ENCODE results near the gene SUCO.
"Not testable (repeated sequence)": the region's sequence is repeated elsewhere in the genome, so short reads cannot be mapped to it uniquely, and the experiment has no call there.

The SUCO gene

GRCh38 chr1:172559572-172560210 lies 26.7 kb downstream of the SUCO start:
- DNase-seq (ENCODE audit: low read depth in 2 of 2) = no peak

- DNase-seq (ENCODE audit: low read depth in 2 of 2) = no peak
These were observed 28.3 kb downstream of the SUCO start for GRCh38 chr1:172561252-172561651.

- DNase-seq (ENCODE audit: low read depth in 2 of 2) = no peak
These were observed 33.4 kb downstream of the SUCO start for GRCh38 chr1:172566196-172566997.

GRCh38 chr1:172567720-172568119 lies 34.8 kb downstream of the SUCO start:
- DNase-seq (ENCODE audit: low read depth in 2 of 2) = no peak

GRCh38 chr1:172574080-172574479 lies 41.1 kb downstream of the SUCO start:
- DNase-seq (ENCODE audit: low read depth in 2 of 2) = no peak

- DNase-seq (ENCODE audit: low read depth in 2 of 2) = no peak
These were observed 45.6 kb downstream of the SUCO start for GRCh38 chr1:172578586-172578985.

- DNase-seq (ENCODE audit: low read depth in 2 of 2) = no peak
These were observed 48.3 kb downstream of the SUCO start for GRCh38 chr1:172581273-172581672.

- no peak for DNase-seq (ENCODE audit: low read depth in 2 of 2)
These were observed 48.8 kb downstream of the SUCO start for GRCh38 chr1:172581779-172582178.

GRCh38 chr1:172582889-172583288 lies 49.9 kb downstream of the SUCO start:
- DNase-seq (ENCODE audit: low read depth in 2 of 2) = no peak

- no peak for DNase-seq (ENCODE audit: low read depth in 2 of 2)
These were observed 52.4 kb downstream of the SUCO start for GRCh38 chr1:172585348-172585747.

GRCh38 chr1:172585861-172586260 lies 52.9 kb downstream of the SUCO start:
- DNase-seq (ENCODE audit: low read depth in 2 of 2) = no peak

- peak; percentile 1 to 7 for DNase-seq (ENCODE audit: low read depth in 2 of 2)
These were observed 55.6 kb downstream of the SUCO start for GRCh38 chr1:172588296-172589291.

- DNase-seq (ENCODE audit: low read depth in 2 of 2) = no peak
These were observed 56.6 kb downstream of the SUCO start for GRCh38 chr1:172589553-172589952.

GRCh38 chr1:172591429-172591828 lies 58.5 kb downstream of the SUCO start:
- DNase-seq (ENCODE audit: low read depth in 2 of 2) = not testable (repeated sequence)

- DNase-seq (ENCODE audit: low read depth in 2 of 2) = not testable (repeated sequence)
These were observed 62.1 kb downstream of the SUCO start for GRCh38 chr1:172595066-172595465.

GRCh38 chr1:172596782-172597181 lies 63.8 kb downstream of the SUCO start:
- not testable (repeated sequence) for DNase-seq (ENCODE audit: low read depth in 2 of 2)

- DNase-seq (ENCODE audit: low read depth in 2 of 2) = no peak
These were observed 67.0 kb downstream of the SUCO start for GRCh38 chr1:172599912-172600311.

GRCh38 chr1:172600615-172601014 lies 67.7 kb downstream of the SUCO start:
- no peak for DNase-seq (ENCODE audit: low read depth in 2 of 2)

- no peak for DNase-seq (ENCODE audit: low read depth in 2 of 2)
These were observed 68.2 kb downstream of the SUCO start for GRCh38 chr1:172601046-172601630.

- DNase-seq (ENCODE audit: low read depth in 2 of 2) = no peak
These were observed 69.8 kb downstream of the SUCO start for GRCh38 chr1:172602706-172603105.

GRCh38 chr1:172603816-172604215 lies 70.9 kb downstream of the SUCO start:
- DNase-seq (ENCODE audit: low read depth in 2 of 2) = no peak

- no peak for DNase-seq (ENCODE audit: low read depth in 2 of 2)
These were observed 72.7 kb downstream of the SUCO start for GRCh38 chr1:172605641-172606040.
